Measurements from ENCODE around the gene PPIP5K2.
A peak's percentile ranks its signal among the peaks of the same experiment; 100 is the strongest.
"Not testable (repeated sequence)": the region's sequence is repeated elsewhere in the genome, so short reads cannot be mapped to it uniquely, and the experiment has no call there.

PPIP5K2 gene

DNA sequence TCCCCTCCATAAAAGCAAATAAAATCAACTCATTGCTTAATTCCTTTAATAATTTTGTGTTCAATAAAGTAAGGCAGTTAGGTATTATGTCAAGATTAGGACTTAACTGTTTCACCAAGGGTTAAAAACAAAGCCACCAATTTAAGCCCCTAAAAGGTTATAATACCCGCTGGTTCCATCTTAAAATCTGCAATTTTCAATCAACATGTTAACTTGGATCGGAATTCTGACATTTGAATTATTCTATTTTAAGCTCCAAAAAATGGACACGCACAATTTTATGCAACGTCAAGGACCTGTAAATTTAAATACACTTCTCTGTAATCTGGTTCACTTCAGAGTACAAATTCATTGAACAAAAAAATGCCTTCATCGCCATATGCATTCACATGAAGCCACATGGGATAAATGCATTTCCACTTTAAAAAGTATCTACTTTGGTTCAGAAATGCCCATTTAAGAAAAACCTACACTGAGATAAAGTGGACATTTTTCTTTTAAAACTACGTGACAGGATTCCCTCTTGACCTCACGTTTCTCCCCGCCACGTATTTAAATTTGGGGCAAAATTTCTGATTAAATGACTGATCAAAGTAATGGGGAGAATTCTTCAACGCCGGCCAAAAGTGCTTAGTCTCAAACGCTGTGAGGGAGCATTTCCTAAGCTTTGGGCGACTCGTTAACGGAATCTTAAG lies 884 bp upstream of the PPIP5K2 start:
- intact Hi-C loops (cut with DNase I), result loop anchor here (10.0 kb wide), 1 partner anchor 136 kb away; the partner anchor contains the start of gene MACIR
- no peak for DNase-seq

DNA sequence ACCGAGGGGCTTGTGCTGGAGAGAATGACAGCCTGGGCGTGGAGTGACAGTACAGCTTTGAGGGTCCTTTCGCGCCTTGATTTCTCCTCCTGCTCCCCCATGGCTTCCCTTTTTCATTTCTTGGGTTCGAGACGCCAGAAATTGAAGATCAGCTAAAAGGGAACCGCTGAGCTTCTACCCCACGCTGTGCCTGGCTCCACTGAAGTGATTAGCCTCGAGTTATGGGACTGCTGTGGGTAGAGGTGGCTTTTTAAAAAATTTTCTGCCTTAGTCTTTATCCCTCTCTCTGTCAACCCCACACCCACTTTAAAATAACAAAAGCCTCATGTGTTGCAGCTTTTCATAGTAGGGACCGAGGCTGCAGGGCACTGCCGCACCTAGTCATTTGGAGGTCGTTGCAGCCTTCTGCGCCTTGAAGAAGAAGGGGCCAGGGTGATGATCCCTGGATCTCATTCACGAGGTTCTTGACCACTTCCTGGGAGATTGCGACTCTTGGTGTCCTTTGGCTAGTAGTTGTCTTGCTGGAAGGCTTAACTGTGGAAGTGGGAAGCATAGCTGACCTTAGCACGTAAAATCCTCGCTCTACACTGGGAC lies 603 bp downstream of the PPIP5K2 start:
- DNase-seq, result peak in 1 of 10 donors; percentile 78
- intact Hi-C loops (cut with DNase I), result no loop called here

DNA sequence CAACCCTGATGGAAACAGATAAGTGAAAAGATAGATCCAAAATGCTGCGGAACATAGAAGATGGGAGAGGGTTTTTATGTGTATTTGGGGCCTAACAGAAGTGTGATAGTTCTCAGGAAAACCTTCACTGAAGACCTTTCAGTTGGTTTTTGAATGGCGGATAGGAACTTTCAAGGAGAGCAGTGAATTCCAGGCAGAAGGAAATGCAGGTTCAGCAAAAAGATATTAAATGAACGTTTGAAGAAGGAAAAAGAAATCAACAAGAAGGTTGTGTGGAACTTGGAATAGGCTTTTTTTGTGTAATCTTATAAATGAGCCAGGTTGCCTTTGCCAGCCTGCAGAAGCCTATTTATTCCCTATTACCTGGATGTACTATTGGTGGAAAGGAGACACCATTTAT lies 2.1 kb downstream of the PPIP5K2 start:
- no peak for DNase-seq
- intact Hi-C loops (cut with DNase I), result no loop called here

- intact Hi-C loops (cut with DNase I), result no loop called here
- no peak for DNase-seq
Observed at GRCh38 chr5:103126557-103126956, 6.5 kb downstream of the PPIP5K2 start.

DNA sequence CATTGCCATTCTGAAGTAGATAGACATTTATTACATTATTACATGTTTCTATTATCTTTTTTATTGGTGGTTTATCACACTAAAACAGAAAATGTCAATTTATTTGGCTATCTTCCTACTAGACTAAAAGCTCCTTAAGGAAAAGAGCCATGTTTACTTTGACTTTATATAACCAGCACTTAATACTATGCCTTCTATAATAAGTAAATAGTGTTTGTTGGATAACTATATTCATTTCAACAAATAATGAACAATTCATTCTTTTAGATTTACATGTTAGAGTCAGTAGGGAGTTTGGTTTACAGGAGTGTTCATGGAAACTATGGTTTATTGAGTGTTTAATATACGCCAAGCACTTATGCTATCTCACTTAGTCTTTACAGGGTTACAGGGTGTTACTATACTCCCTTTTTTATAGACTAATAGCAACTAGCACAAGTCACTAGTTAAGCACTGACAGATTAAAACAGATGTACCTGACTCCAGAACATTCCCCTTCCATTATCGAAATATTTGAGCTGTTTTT lies 7.3 kb downstream of the PPIP5K2 start:
- DNase-seq, result no peak
- intact Hi-C loops (cut with DNase I), result no loop called here

GRCh38 chr5:103128202-103128601 lies 8.1 kb downstream of the PPIP5K2 start:
- intact Hi-C loops (cut with DNase I), result no loop called here
- DNase-seq, result no peak

DNA sequence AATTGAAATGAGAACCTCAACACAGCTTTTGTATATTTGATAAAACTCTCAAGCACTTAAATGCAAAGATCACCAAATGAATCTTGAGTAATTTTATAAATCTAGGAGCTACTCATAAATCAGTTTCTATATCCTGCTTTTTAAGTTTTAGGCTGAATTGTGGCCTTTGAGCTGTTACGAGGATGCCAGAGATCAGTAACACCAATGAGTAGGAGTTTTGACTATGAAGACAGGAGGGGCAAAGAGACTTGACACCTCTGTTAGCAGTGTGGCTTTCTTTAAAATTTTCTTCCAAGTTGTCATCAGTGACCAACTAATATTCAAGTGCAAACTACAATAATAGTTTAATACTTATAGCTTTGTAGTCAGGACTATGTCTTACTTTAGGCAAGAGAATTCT lies 12.6 kb downstream of the PPIP5K2 start:
- DNase-seq, result no peak
- intact Hi-C loops (cut with DNase I), result no loop called here

DNA sequence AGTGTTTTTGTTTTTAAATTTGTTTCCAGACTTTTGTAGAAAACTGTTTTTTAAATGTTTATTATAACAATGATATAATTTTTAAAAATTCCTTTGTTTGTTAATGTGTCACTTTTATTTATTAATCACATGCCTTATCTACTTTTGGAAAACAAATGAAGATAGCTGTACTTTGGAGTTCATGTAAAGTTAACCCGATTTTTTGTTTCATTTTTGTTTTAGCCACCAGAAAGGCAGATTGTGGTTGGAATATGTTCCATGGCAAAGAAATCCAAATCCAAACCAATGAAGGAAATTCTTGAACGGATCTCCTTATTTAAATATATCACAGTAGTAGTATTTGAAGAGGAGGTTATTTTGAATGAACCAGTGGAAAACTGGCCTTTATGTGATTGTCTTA lies 13.1 kb downstream of the PPIP5K2 start:
- DNase-seq, result no peak
- intact Hi-C loops (cut with DNase I), result no loop called here

GRCh38 chr5:103135461-103135860 lies 15.4 kb downstream of the PPIP5K2 start:
- no peak for DNase-seq
- intact Hi-C loops (cut with DNase I), result no loop called here

GRCh38 chr5:103138202-103138690 lies 18.1 kb downstream of the PPIP5K2 start:
- intact Hi-C loops (cut with DNase I), result loop anchor here (2.0 kb wide), 1 partner anchor 555 kb away; no protein-coding TSS in a partner anchor
- DNase-seq, result no peak

- peak in 9 of 10 donors; percentile 37 to 93 (median 75) for DNase-seq
- intact Hi-C loops (cut with DNase I), result loop anchor here (2.0 kb wide), 1 partner anchor 557 kb away; no protein-coding TSS in a partner anchor
Observed at GRCh38 chr5:103139264-103139865, 19.3 kb downstream of the PPIP5K2 start.

GRCh38 chr5:103142132-103142531 lies 22.0 kb downstream of the PPIP5K2 start:
- peak in 1 of 10 donors; percentile 76 for DNase-seq
- intact Hi-C loops (cut with DNase I), result not testable (repeated sequence)

DNA sequence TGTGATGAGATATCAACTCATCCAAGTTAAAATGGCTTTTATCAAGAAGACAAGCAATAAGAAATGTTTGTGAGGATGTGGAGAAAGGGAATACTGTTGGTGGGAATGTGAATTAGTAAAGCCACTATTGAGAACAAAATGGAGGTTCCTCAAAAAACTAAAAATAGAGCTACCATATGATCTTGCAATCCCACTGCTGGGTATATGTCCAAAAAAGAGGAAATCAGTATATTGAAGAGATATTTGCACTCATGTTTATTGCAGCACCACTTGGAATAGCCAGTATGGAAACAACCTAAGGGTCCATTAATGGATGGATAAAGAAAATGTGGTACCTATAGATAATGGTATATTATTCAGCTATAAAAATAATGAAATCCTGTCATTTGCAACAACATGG lies 25.1 kb downstream of the PPIP5K2 start:
- DNase-seq, result no peak

GRCh38 chr5:103148213-103148612 lies 28.1 kb downstream of the PPIP5K2 start:
- intact Hi-C loops (cut with DNase I), result no loop called here
- no peak for DNase-seq

More for the DNA sequence above, 25.1 kb downstream of the PPIP5K2 start:
- intact Hi-C loops (cut with DNase I), result no loop called here

GRCh38 chr5:103151156-103151555 lies 31.1 kb downstream of the PPIP5K2 start:
- DNase-seq, result no peak
- intact Hi-C loops (cut with DNase I), result no loop called here

DNA sequence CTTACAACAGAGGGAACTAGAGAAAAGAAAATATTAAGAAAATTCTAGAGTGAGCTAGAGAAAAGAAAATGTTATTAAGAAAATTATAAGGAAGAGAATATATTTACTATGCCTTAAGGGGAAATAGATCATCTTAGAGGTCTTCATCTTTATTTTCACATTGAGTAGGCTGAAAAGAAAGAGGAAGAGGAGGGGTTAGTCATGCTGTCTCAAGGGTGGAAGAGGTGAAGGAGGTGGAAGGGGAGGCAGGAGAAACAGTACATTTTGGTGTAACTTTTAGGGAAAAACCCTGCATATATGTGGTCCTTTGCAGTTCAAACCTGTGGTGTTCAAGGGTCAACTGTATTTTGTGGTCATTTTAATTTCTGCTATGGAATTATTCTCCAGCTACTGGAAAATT lies 46.6 kb downstream of the PPIP5K2 start:
- no peak for DNase-seq
- intact Hi-C loops (cut with DNase I), result no loop called here

GRCh38 chr5:103174147-103174546 lies 54.0 kb downstream of the PPIP5K2 start:
- DNase-seq, result no peak
- intact Hi-C loops (cut with DNase I), result no loop called here

DNA sequence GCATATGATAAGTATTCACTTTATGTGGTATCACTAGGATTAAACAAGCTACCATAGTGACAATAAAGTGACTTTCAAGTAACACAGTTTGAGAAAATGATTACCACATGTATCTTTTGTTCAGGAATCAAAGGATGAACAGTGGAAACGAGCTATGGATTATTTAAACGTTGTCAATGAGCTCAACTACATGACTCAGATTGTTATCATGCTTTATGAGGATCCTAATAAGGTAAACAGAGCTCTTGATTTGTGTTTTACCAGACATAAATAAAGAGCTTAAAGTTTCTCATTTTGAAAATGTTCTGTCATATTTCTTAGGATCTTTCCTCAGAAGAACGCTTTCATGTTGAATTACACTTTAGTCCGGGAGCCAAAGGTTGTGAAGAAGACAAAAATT lies 57.4 kb downstream of the PPIP5K2 start:
- intact Hi-C loops (cut with DNase I), result no loop called here

DNA sequence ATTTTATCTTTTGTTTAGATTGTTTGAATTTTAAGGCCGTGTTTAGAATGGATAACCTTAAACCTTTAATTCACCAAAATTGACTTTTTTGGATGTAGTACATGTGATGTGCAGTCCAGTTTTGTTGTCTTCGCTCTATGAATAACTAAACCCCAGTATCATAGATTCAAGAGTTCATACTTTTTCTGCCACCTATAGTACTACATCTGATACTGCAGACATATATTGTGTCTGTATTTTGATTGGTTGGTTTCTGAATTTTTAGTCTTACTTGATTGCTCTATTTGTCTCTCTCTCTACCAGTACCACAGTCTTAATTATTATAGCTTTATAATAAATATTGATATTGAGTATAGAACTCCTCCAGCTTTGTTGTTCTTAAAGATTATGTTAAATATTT lies 58.1 kb downstream of the PPIP5K2 start:
- intact Hi-C loops (cut with DNase I), result no loop called here
- no peak for DNase-seq

More for the DNA sequence above, 57.4 kb downstream of the PPIP5K2 start:
- DNase-seq, result no peak

GRCh38 chr5:103186152-103186551 lies 66.1 kb downstream of the PPIP5K2 start:
- intact Hi-C loops (cut with DNase I), result no loop called here
- no peak for DNase-seq

- intact Hi-C loops (cut with DNase I), result no loop called here
- DNase-seq, result no peak
Observed at GRCh38 chr5:103188436-103188835, 68.3 kb downstream of the PPIP5K2 start.

Data from posterior cingulate gyrus (tissue), 11 donors.